MCF 10A (cell line): Measurements from ENCODE around the gene C19orf33. TPM values are rescaled to one million over a fixed set of nuclear protein-coding genes. Genes with fewer than 3 reads are reported as not detected.

Source experiments
- BruUV-seq: library from RNA; stranded (reverse); fragments of 400-500 nt; replicated peaks from 2 replicates; lab custom pipeline; 2021; lab: Mats Ljungman, UMichigan
- CTCF ChIA-PET: fragments of 300-600 bp; sonication (Branson Sonifier 250); formaldehyde crosslinking; extraction: SDS; loops from one replicate; lab custom pipeline; 2021; ENCODE audit warnings: antibody characterized with exemption, inconsistent platforms; lab: Yijun Ruan, JAX
- POLR2A ChIA-PET: fragments of 300-600, 350-650 bp; sonication (Branson Sonifier 250); formaldehyde crosslinking; extraction: SDS; loops from one replicate; lab custom pipeline; 2020; ENCODE audit warnings: antibody characterized with exemption, inconsistent platforms; lab: Yijun Ruan, JAX
- DNase-seq: peaks from one replicate; pipeline ENCODE4 v3.0.0-alpha.2; 2018; ENCODE audit not compliant: unreplicated experiment
- H3K27ac Mint-ChIP-seq: one replicate; pipeline ENCODE4 v1.8.0; 2022; ENCODE audit warnings: mild to moderate bottlenecking, low read depth, mixed read lengths; ENCODE audit not compliant: unreplicated experiment
- H3K27me3 Mint-ChIP-seq: one replicate; pipeline ENCODE4 v1.8.0; 2022; ENCODE audit warnings: mixed read lengths; ENCODE audit not compliant: insufficient read depth, unreplicated experiment
- H3K36me3 Mint-ChIP-seq: one replicate; pipeline ENCODE4 v1.8.0; 2022; ENCODE audit warnings: mild to moderate bottlenecking, moderate library complexity, mixed read lengths; ENCODE audit not compliant: insufficient read depth, unreplicated experiment
- H3K4me1 Mint-ChIP-seq: one replicate; pipeline ENCODE4 v1.8.0; 2022; ENCODE audit warnings: mixed read lengths; ENCODE audit not compliant: insufficient read depth, unreplicated experiment
- H3K4me3 Mint-ChIP-seq: one replicate; pipeline ENCODE4 v1.8.0; 2022; ENCODE audit warnings: mild to moderate bottlenecking, moderate library complexity, mixed read lengths; ENCODE audit not compliant: unreplicated experiment
- H3K9me3 Mint-ChIP-seq: one replicate; pipeline ENCODE4 v1.8.0; 2022; ENCODE audit warnings: mixed read lengths; ENCODE audit not compliant: unreplicated experiment
- intact Hi-C: fragments of 100-400 bp; cut with micrococcal nuclease; formaldehyde crosslinking; loops from 2 replicates; pipeline ENCODE4 v1.14.1; 2022
- total RNA-seq: library from RNA; stranded (reverse); gene quantifications from 2 replicates; pipeline ENCODE4 v1.2.3, GENCODE V29; 2022
- TF ChIP-seq, protein P1 (sequence below): fragments of 200-600 bp; IDR thresholded peaks from one replicate; pipeline ENCODE4 v1.8.0; 2022; ENCODE audit warnings: antibody characterized with exemption, mild to moderate bottlenecking; ENCODE audit not compliant: unreplicated experiment

The C19orf33 gene
- total RNA-seq, 1 experiment from 2014 or later = 343 TPM

DNA sequence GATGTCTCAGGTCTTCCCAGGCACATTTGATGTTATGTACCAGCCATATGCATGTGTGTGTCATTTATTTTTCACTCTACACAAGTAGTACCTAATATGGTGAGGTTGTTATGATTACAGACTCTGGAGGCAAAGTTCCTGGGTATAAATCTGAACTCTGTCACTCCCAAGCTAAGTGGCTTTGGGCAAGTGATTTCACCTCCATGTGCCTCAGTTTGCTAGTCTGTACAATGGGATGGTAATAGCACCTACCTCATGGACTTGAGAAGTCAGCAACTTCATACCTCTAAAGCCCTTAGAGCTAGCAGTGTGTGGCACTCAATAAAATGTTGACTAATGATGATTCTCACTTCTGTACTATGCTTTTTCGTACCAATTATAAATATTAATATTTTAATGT lies 27.7 kb downstream of the C19orf33 start:
- Mint-ChIP-seq H3K27me3 (no peaks in the 10 kb centered on the region), H3K36me3 (peaks cover 3% of the 10 kb centered on the region), H3K9me3 (no peaks in the 10 kb centered on the region), H3K27ac (no peak overlapping the region), H3K4me1 (peaks cover 3% of the 10 kb centered on the region), H3K4me3 (no peak overlapping the region)
- ChIA-PET CTCF (interaction anchor here (0.5 to 6.7 kb wide), 8 partner anchors 8 to 430 kb away, joined by 3 to 102 read pairs (median 4); partner anchors contain the start of gene C19orf33), POLR2A (interaction anchor here (0.7 kb wide), 1 partner anchor 42 kb away, joined by 3 read pairs; the partner anchor contains the start of gene PSMD8)
- intact Hi-C loops = no loop called here
- BruUV-seq = no TSS peak
- TF ChIP-seq, protein P1, sequence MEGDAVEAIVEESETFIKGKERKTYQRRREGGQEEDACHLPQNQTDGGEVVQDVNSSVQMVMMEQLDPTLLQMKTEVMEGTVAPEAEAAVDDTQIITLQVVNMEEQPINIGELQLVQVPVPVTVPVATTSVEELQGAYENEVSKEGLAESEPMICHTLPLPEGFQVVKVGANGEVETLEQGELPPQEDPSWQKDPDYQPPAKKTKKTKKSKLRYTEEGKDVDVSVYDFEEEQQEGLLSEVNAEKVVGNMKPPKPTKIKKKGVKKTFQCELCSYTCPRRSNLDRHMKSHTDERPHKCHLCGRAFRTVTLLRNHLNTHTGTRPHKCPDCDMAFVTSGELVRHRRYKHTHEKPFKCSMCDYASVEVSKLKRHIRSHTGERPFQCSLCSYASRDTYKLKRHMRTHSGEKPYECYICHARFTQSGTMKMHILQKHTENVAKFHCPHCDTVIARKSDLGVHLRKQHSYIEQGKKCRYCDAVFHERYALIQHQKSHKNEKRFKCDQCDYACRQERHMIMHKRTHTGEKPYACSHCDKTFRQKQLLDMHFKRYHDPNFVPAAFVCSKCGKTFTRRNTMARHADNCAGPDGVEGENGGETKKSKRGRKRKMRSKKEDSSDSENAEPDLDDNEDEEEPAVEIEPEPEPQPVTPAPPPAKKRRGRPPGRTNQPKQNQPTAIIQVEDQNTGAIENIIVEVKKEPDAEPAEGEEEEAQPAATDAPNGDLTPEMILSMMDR = no peak
- DNase-seq = no peak

DNA sequence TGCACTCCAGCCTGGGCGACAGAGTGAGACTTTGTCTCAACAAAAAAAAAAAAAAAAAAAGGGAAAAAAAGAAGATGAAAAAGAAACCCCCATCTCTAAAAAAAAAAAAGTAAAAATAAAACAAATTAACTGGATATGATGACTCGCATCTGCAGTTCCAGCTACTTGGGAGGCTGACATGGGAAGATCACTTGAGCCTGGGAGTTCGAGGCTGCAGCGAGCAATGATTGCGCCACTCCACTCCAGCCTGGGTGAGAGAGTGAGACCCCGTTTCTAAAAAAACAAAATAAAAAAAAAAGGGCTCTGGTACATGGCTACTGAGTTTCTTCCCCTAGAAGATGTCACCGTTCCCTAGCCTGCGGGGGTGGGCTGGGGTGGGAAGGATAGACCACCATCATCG lies 29.2 kb downstream of the C19orf33 start:
- TF ChIP-seq, protein P1 = no peak
- H3K9me3 Mint-ChIP-seq = no peaks in the 10 kb centered on the region
- DNase-seq = no peak
- ChIA-PET POLR2A (no interaction called here), CTCF (interaction anchor here (0.6 to 6.7 kb wide), 7 partner anchors 29 to 431 kb away, joined by 3 to 102 read pairs (median 4); partner anchors contain the start of gene C19orf33)
- peaks cover 8% of the 10 kb centered on the region for H3K4me1 Mint-ChIP-seq
- H3K27ac Mint-ChIP-seq = no peak overlapping the region
- H3K27me3 Mint-ChIP-seq = no peaks in the 10 kb centered on the region
- no peak overlapping the region for H3K4me3 Mint-ChIP-seq
- H3K36me3 Mint-ChIP-seq = peaks cover 7% of the 10 kb centered on the region
- intact Hi-C loops = no loop called here
- BruUV-seq = no TSS peak

DNA sequence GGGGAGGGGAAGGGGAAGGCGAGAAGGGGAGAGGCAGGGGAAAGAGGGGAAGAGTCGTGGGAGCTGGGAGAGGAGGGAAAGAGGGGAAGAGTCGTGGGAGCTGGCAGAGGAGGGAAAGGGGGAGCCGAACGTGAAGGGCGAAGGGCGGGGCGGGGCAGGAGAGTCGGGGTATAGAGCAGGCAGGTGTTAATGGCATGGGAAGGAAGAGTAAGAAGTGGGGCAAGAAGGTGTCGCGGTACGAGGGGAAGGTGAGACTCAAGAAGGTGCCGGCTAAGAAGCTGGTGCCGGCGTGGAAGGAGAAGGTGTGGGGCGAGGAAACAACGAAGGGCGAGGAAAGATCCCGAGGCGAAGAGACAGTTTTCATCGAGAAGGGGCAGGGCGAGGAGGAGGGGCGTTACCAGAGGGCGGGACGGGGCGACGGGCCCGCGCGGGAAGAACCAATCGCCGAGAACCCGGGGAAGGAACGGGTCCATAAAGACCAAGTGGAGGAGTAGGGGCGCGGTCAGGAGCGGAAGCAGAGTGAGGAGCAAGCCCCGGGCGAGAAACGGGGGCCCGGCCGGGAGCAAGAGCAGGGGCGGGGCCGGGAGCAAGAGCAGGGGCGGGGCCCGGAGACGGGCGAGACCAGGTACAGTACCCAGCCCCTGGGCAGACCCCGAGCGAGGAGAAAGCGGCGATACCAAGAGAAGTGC lies 32.0 kb downstream of the C19orf33 start:
- peak overlapping the region; percentile 88 for H3K27ac Mint-ChIP-seq
- BruUV-seq = no TSS peak
- peak overlapping the region; percentile 97 for H3K4me3 Mint-ChIP-seq
- TF ChIP-seq, protein P1 = no peak
- peak; percentile 98 for DNase-seq
- intact Hi-C loops = loop anchor here (1.0 to 2.0 kb wide), 7 partner anchors 31 to 434 kb away; partner anchors contain the start of genes C19orf33, GGN, PSMD8 and SPRED3
- no peaks in the 10 kb centered on the region for H3K27me3 Mint-ChIP-seq
- POLR2A ChIA-PET = interaction anchor here (0.6 to 2.5 kb wide), 13 partner anchors 15 to 1007 kb away, joined by 3 to 37 read pairs (median 5); partner anchors contain the start of genes C19orf33, KCNK6 and PSMD8
- H3K36me3 Mint-ChIP-seq = peaks cover 13% of the 10 kb centered on the region
- H3K9me3 Mint-ChIP-seq = no peaks in the 10 kb centered on the region
- CTCF ChIA-PET = interaction anchor here (0.6 to 6.7 kb wide), 19 partner anchors 17 to 968 kb away, joined by 3 to 102 read pairs (median 4); partner anchors contain the start of genes KCNK6 and PSMD8
- peaks cover 14% of the 10 kb centered on the region for H3K4me1 Mint-ChIP-seq
